GM18508 (cell line): ENCODE results near the gene PRSS33.

Experiments
- ATAC-seq: cut with Tn5 transposase; IDR thresholded peaks from one replicate; pipeline ENCODE4 v1.9.1; 2021; ENCODE audit warnings: moderate number of reproducible peaks; ENCODE audit not compliant: insufficient read depth, unreplicated experiment

PRSS33 gene

DNA sequence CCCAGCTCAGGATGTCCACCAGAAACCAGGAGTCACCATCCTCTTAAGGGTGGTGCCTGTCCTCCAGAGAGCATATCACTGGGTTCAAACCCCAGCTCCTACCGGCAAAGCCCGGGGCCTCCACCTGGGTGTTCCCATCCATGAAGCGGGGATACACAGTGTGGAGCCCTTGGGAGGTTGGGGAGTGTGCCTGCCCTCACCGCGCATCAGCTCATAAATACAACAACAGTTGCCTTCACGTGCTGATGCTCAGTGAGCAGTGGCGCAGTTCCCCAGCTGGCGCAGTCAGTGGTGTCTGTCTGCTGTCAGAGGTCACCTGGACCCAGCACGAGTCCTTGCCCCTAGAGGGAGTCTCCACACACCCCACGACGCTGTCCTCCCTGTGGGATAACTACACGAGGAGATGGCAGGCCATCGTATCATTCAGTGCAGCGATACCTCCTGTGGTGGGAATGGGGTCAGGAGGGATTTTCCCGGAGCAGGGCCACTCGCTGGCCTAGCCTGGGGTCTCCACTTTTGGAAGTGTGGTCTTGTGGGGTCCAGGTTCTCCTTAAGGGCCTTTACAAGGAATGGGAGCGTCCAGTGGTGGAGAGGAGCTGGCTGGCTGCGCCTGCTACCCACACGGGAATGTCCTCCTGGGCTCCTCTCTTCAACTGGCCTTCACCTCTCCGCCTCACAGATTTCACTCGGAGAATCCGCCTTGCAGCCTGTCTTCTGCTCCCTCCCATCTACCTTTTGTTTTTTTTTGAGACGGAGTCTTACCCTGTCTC, 8.0 kb downstream of the PRSS33 start:
- no peak for ATAC-seq

DNA sequence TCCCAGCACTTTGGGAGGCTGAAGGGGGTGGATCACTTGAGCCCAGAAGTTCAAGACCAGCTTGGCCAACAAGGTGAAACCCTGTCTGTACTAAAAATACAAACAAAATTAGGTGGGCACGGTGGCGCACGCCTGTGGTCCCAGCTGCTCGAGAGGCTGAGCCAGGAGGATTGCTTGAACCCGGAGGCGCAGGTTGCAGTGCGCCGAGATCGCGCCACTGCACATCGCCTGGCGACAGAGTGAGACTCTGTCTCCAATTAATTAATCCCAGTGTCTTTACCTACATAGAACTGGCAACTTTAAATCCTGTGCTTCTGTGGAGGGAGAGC, 8.8 kb downstream of the PRSS33 start:
- no peak for ATAC-seq

DNA sequence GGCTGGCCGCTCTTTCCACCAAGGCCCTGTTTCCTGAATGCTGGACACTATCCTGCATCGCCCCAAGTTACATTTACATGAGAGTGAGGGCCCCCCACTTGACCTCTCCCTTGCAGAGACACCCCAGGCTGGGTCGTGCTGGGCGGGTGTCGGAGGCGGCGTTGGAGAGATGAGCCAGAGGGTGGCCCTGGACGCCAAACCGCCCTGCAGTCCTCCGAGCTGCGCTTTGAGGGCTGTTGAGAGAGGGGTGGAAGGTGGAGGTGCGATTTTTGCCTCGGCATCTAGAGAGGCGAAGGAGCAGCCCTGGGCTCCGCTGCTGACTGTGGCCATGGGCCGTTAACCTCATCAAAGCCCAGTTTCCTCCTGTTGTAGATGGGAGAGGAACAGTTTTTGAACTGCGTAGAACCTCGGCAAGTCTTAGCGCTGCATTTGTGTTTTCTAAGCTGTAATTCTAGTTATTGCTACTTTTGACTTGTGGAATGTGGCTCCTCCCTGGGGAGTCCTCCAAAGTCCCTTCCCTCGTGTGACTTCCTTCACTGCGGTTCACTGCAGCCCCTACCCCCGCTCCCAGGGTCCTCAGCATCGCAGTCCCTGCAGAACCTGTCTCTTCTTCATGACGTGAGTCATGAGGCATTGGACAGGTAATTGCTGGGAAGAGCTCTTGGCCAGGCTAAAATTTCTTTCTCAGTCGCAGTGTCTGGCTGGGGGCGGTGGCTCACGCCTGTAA, 9.3 kb downstream of the PRSS33 start:
- ATAC-seq, result no peak

DNA sequence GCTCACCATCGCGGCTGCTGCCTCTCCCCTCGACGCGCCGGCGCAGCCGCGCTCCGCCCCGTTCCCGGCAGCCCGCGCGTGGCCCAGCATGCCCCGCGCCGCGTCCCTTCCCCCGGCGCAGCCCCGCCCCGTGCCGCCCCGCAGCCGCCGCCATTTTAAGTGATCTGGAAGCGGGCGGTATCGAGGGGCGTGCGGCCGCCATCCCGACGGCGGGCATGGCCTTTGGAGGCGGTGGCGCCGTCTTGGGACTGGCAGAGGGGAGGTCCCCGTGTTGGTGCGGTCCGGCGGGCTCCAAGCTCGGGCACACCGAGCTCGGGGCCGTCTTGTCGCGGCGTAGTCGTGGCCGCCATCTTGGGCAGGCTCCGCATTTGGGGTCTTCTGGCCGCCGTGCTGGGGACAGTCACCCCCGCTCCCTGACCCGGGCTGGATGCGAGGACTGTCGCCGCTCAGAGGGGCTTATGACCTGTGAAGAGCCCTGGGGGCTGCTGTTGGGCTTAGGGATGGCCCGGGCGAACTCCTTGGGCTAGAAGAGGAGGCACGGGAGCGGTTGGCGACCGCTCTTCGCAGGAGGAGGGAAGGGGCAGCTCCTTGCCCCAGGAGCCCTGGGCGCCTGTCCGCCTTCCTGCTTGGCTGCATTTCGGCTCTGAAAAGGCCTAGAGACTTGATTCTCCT, 10.0 kb downstream of the PRSS33 start, which contains the start of gene ELOB:
TSS of gene ELOB (minus strand) at position 50 of the 672 bp plus-strand sequence. CDS start at position 9, 41 bp downstream.
- ATAC-seq, result no peak

DNA sequence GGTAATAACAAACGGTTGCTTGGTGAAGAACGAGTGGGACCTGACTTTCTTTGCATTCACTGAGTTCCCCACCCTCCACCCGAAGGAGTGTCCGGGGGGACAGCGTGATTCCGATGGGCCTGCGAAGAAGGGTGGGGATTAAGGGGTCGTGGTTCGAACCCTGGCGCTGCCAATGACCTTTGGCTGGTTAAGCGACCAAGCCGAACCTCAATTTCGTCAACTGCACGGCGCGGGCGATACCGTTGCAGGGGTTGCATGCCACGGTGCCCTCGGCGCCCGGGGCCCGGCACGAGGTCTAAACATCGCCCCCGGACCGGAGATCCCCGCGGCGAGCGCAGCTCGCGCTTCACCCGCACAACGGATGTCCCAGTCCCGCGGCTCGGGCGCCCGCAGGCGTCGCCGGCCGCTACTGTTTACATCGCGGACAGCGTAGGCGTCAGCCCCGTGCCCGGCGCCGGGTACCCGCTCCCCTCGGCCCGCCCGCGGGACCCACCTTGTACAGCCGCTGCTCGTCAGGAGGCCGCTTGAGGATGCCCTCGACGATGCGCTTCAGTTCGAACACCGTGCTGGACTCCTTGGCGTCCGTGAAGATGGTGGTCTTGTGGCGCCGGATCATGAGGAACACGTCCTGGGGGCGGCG, 10.7 kb downstream of the PRSS33 start:
- no peak for ATAC-seq

DNA sequence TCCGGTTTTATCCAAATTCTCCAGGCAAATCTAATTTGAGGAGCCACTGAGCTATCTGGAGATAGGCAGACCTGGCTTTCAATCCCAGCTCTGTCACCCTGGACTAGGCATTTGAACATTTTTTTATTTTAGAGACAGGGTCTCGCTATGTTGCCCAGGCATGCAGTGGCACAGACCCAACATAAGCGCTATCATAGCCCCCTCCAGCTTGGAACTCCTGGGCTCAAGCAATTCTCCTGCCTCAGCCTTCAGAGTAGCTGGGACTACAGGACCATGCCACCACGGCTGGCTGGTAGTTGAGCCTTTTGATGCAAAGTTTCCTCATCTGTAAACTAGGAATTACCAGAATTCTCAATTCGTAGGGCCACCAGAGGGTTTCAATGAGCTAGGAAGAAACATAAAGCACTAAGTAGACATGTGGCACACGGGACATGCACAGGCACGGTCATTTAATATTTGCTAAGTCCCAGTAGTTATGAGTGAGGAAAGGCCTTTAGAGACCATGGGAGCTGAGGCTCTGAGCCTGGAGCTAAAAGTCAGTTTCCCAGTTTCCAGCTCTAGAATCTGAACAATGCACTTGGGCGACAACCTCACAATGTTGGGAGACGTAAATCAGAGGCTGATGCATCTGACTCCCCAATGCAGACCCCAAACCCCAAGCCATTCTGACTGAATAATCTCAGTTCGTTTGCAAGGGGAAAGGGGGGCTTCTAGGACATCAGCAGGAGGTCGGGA, 11.4 kb downstream of the PRSS33 start:
- ATAC-seq, result no peak

DNA sequence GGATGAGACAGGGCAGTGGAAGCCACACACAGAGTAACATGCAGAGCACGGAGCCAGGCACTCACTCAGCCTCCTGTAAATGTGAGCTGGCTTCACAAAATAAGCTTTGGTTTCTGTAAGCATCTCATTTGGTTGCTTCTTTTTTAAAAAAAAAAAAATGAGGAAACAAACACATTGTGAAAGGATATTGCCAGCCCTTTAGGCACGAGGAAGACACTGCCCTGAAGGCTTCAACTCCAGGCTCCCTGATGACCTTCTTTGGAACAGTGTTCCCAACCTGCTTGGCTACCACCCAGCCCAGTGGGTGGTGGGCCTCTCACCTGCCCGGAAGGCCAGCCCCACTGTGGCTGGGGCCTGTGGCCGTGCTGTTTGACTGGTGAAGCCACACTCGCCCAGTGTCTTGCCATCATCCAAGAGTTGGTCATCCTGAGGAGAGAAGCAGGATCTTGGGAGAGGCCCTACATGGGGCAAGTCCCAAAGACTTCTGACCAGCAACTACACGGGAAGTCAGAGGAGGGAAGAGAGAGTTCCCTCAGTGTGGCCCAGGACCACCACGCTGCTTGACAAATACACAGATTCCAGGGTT, 12.1 kb downstream of the PRSS33 start:
- no peak for ATAC-seq

DNA sequence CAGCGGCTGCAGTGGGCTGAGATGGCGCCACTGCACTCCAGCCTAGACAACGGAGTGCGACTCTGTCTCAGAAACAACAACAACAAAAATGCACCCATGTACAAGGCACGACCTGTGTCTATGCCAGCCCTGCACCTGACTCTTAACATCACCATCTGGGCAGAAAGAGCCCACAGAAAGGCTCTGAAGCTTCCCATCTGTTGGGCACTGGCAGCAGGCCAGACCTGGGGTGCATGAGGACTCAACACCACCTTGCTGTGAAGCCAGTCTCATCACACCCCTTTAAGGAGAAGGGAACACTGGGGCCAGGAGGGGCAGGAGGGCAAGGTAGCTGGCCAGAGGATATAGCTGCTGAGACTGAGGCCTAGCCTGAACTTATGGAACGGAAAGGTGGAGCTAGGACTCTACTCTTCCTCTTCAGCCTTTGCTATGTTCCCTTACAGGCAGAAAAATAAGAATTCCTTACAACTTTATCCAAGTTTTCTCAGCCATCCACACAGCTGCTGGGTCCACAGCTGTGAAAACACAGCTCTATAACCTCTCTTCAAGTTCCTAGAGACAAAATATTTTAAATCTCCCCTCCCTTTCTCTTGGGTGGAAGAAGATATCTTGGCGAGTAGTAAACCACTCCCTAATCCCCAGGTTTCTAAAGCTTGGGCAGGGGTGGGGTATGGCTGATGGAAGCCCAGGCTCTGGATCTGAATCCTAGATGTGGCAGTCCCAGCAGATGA, 13.0 kb downstream of the PRSS33 start:
- no peak for ATAC-seq

DNA sequence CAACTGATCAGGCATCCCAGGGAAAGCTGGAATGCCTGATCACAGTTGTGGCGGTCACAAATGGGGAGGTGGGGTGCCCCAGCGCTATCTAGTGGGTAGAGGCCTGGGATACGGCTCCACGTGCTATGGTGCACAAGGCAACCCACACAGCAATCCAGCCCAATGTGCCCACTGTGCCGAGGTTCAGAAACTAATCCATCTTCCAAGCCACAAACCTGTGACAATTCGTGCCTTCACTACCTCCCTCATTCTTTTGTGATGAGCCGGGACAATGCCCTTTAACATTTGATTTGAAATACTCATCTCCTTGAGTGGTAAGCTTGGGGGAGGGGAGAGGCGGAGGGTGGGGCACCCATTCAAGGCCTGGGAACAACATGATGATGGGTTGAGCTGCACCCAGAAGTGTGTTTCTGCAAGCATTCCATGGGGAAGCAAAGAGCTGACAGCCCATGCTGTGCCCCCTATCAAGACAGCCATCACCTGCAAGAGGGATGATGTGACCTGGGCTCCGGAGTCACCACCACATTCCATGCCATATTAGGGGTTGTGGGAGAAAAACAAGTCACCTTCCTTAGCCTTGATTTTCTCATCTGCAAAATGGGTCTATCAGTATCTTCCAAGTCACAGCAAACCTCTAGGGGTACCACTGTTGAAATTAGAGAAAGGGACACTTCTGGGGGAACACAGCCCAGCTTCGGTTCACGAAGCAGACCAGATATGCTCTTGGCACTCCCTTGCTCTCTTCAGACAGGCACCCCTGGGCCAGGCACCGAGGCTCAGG, 14.0 kb downstream of the PRSS33 start:
- ATAC-seq, result no peak

DNA sequence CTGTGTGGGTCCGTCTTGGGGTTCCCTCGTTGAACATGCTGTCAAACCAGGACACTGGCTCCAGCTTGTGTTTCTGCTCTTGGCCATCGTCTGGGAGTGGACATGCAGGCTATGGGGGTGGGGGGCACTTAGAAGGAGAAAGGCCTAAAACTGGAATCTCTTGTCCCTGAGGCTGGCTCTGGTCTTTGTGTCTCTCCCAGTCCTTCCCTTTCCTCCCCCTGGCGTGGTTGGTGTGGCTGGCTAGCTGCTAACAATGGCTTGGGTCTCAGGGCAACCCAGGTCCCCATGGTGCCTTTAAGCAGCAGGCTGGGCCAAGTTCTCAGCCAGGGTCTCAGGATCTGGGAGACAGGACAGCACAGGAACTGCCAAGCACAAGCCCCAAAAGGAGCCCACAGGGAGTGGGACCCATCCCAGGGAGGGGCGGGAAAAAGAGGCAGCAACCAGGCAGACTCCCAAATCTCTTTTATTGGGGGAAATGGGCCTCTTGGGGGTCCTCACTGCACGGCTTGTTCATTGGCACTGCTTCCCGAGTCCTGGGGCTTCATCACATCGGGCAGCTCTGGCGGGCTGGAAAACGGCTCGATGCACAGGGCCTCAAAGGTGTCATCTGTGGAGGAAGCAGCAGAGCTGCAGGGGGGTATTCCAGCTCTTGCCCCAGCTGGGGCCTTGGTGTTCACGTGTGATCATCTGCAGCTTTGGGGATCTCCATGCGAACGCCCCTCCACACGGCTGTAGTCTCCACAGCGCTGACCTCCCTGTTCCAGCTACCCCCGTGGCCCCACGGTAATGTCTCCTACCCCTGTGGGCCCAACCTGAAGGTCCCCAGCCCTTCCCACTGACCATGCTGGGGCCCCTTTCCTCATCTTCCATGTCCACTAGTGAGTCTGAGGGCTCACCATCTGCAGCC, 15.6 kb downstream of the PRSS33 start:
- no peak for ATAC-seq

DNA sequence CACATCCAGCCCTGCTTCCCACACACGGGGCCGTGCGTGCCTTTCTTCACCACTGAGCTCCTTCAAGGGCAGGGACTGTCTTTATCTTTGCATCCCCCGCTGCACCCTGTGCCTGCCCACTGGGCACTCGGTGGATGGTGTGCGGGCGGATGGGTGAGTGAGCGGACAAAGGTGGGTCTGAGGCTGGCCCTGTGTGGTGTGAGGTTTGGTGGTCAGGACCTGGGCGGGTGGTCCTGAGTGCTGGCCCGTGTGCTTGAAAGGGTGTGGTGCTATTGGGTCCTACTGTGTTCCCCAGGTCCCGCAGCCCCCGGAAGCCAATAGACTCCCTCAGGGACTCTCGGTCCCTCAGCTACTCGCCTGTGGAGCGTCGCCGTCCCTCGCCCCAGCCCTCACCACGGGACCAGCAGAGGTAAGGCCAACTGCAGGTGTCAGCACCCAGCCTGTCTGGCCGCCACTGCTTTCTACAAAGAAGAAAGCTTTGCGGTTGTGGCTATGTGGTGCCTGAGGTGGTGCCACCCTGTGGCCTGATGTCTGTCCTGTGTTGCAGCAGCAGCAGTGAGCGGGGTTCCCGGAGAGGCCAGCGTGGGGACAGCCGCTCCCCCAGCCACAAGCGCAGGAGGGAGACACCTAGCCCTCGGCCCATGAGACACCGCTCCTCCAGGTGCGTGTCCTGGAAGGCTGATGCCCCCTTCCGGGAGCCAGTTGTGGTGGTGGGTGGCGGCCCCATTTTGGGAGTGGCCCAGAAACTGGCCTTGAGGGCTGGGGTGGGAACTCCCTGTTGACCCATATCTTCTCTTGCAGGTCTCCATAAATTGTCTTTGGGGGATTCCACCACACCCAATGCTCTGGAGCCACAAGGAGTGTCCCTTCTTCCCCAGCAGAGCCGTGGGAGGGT, 17.1 kb downstream of the PRSS33 start:
- ATAC-seq, result no peak

DNA sequence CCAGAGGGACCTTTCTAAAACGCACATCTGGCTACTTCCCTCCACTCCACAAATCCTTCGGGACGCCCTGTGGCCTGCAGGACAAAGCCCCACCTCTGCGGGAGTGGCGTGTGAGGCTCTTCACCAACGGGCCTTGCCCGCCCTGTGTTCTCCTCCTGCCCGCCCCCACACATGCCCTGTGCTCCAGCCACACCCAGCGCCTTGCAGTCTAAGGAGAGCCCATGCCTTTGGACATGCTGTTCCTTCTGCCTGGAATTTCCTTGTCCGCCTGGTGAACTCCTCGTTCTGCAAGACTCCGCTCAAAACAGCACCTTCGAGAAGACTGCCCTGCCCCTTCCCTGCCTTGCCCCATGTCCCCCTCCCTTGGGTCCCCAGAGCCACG, 17.7 kb downstream of the PRSS33 start:
- no peak for ATAC-seq

DNA sequence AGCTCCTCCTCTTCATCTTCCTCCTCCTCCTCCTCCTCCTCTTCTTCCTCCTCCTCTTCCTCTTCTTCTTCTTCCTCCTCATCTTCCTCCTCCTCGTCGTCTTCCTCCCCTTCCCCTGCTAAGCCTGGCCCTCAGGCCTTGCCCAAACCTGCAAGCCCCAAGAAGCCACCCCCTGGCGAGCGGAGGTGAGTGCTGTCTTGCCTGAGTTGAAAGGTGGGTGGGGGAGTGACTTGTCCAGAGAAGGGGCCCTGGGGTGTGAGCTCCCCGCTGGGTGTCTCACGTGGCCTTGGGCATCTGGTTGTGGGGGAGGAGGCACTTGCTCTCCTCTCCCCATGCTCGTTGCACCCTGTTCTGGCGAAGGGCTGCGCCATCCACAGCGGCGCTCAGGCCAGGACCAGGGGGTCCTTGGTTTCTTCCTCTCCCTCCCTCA, 18.2 kb downstream of the PRSS33 start:
- no peak for ATAC-seq

DNA sequence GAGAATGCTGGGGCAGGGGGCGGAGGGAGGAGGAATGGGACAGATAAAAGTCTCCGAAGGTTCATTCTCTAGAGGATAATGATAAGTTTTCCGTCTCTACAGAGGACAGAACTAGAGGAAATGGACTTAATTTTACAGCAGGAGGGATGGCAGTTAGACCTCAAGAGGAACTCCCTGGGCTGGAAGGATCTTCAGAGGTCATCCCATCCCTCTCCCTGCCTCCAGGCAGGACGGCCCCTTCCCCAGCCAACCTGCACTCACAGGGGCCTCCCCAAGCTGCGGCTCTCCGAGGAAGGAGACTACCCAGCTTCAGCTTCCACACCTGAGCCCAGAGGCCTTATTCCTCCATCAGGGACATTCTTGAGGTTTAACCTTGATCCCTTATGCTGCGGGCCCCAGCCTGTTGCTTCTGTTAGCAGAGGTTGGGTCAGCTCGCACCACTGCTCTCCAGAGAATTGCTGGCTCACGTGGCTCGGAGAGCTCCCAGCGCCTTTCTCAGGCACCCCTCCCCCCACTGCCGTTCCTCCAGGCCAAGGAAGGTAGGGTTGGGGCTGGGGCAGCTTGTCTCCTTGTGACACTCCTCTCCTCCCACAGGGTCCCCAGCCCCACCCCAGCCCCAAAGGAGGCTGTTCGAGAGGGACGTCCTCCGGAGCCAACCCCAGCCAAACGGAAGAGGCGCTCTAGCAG, 18.8 kb downstream of the PRSS33 start:
- ATAC-seq, result no peak

DNA sequence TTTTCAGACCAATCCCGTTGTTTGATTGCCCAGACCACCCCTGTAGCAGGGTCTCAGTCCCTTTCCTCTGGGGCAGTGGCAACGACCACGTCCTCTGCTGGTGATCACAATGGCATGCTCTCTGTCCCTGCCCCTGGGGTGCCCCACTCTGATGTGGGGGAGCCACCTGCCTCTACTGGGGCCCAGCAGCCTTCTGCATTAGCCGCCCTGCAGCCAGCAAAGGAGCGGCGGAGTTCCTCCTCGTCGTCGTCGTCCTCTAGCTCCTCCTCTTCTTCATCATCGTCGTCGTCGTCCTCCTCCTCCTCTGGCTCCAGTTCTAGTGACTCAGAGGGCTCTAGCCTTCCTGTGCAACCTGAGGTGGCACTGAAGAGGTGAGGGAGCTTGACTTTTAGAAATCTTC, 19.5 kb downstream of the PRSS33 start:
- no peak for ATAC-seq

DNA sequence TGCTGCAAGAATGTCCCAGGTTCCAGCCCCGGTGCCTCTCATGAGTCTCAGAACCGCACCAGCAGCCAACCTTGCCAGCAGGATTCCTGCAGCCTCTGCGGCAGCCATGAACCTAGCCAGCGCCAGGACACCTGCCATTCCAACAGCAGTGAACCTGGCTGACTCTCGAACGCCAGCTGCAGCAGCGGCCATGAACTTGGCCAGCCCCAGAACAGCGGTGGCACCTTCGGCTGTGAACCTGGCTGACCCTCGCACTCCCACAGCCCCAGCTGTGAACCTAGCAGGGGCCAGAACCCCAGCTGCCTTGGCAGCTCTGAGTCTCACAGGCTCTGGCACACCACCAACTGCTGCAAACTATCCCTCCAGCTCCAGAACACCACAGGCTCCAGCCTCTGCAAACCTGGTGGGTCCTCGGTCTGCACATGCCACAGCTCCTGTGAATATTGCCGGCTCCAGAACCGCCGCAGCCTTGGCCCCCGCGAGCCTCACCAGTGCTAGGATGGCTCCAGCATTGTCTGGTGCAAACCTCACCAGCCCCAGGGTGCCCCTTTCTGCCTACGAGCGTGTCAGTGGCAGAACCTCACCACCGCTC, 20.1 kb downstream of the PRSS33 start:
- no peak for ATAC-seq
